Uterus (tissue), 2 donors: Measurements from ENCODE around the gene TAOK3.

Experiments used
- POLR2A ChIP-seq, 2 donors: fragments of 450-650 bp; IDR thresholded peaks; one replicate each; pipeline ENCODE4 v1.6.1; 2016; ENCODE audit warnings: antibody characterized with exemption in 2 of 2, mild to moderate bottlenecking in 1 of 2, moderate library complexity in 1 of 2
- TF ChIP-seq, protein P1 (sequence below), 4 experiments: fragments of 200-600 bp in 2 of 4; fragments of 450-650 bp in 2 of 4; sonication (generic) in 2 of 4; IDR thresholded peaks; one replicate each; pipeline ENCODE4 v1.5.1; 2016 to 2019; ENCODE audit warnings: antibody characterized with exemption in 4 of 4, mild to moderate bottlenecking in 2 of 4, moderate library complexity in 1 of 4

DNA sequence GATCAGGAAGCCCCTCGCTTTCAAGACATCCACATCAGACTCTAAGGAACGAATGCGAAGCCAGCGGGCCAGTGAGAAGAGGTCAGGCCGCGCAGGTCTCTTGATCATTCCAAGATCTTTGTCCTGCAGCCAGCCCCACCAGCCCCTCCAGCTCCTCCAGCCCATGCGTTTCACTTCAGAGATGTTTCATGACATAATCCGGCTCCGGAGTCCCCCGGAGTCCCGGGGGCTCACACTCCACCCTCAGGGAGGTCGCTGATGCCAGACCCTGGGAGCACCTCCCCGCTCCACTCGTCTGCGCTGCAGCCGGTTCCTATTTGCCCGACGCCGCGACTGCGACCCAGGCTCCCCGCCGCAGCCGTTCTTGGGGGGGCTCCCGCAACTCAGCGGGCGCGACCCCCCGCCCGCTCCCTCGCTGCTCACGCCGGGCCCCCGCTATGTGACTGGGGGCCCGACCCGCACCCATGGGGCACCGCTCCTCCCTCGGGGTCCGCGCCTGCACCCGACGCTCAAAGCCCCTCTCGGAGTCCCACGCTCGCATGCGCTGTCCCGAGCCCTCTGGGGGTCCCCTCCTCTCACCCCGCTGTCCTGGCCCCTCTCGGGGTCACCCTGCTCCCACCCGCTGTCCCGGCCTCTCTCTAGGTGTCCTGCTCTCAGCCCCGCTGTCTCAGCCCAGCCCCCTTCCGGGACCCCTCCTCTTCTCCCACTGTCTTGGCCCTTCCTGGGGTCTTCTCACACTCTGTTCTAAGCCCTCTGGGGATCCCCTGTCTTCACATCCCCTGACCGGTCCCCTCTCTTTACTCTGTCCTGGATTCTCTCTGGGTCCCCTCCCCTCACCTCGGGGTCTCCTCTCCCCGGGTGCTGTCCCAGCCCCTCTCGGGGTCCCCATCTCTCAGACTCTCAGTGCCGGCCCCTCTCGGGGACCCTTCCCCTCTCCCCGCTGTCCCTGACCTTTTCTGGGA lies 1.1 kb downstream of the TAOK3 start:
- TF ChIP-seq, protein P1, sequence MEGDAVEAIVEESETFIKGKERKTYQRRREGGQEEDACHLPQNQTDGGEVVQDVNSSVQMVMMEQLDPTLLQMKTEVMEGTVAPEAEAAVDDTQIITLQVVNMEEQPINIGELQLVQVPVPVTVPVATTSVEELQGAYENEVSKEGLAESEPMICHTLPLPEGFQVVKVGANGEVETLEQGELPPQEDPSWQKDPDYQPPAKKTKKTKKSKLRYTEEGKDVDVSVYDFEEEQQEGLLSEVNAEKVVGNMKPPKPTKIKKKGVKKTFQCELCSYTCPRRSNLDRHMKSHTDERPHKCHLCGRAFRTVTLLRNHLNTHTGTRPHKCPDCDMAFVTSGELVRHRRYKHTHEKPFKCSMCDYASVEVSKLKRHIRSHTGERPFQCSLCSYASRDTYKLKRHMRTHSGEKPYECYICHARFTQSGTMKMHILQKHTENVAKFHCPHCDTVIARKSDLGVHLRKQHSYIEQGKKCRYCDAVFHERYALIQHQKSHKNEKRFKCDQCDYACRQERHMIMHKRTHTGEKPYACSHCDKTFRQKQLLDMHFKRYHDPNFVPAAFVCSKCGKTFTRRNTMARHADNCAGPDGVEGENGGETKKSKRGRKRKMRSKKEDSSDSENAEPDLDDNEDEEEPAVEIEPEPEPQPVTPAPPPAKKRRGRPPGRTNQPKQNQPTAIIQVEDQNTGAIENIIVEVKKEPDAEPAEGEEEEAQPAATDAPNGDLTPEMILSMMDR (IDR thresholded peaks at IDR 0.05) = no peak
- TF ChIP-seq POLR2A (IDR thresholded peaks at IDR 0.05) = no peak
